IMR-90 (cell line): ENCODE measurements around the gene PDGFD. TPM values are rescaled to one million over a fixed set of nuclear protein-coding genes. Genes with fewer than 3 reads are reported as not detected.

ENCODE experiments used
- ATAC-seq: fragments of 200-7000 bp; cut with Tn5 transposase; 2 replicates; pipeline ENCODE4 v1.9.1; 2020; ENCODE audit warnings: low read depth, mild to moderate bottlenecking, moderate library complexity
- BruUV-seq: library from RNA; stranded (reverse); fragments of 400-500 nt; replicated peaks from 2 replicates; lab custom pipeline; 2021; lab: Mats Ljungman, UMichigan
- CTCF ChIA-PET: fragments of 300-600 bp; formaldehyde crosslinking; extraction: SDS; loops from one replicate; lab custom pipeline; 2021; ENCODE audit warnings: antibody characterized with exemption; lab: Yijun Ruan, JAX
- POLR2A ChIA-PET: fragments of 300-600 bp; sonication (Branson Sonifier 250); formaldehyde crosslinking; loops from one replicate; lab custom pipeline; 2022; ENCODE audit warnings: antibody characterized with exemption; ENCODE audit not compliant: unreplicated experiment; lab: Charles Lee
- DNase-seq: peaks from one replicate; pipeline ENCODE4 v3.0.0; 2013
- H2AFZ ChIP-seq: replicated peaks from 2 replicates; pipeline ENCODE3; 2013; ENCODE audit warnings: low read length, mild to moderate bottlenecking; ENCODE audit not compliant: poor library complexity
- H2AK5ac ChIP-seq: 2 replicates; pipeline ENCODE4 v1.6.1; 2013; ENCODE audit warnings: low read depth, low read length, inconsistent platforms
- H2AK9ac ChIP-seq: replicated peaks from 2 replicates; pipeline ENCODE3; 2013; ENCODE audit warnings: mild to moderate bottlenecking, low read depth, low read length, moderate library complexity; ENCODE audit not compliant: poor library complexity
- H2BK120ac ChIP-seq: 2 replicates; pipeline ENCODE4 v1.6.1; 2013; ENCODE audit warnings: low read depth, low read length, inconsistent platforms
- H2BK15ac ChIP-seq: 3 replicates; pipeline ENCODE4 v1.6.1; 2013; ENCODE audit warnings: low read depth, low read length, inconsistent platforms
- H2BK20ac ChIP-seq: 2 replicates; pipeline ENCODE4 v1.6.1; 2013; ENCODE audit warnings: low read depth, mild to moderate bottlenecking, inconsistent platforms, low read length, moderate library complexity
- H2BK5ac ChIP-seq: 2 replicates; pipeline ENCODE4 v1.6.1; 2013; ENCODE audit warnings: mild to moderate bottlenecking, low read depth, low read length, inconsistent platforms; ENCODE audit not compliant: poor library complexity, severe bottlenecking
- H3K14ac ChIP-seq: replicated peaks from 2 replicates; pipeline ENCODE4 v1.6.1; 2013; ENCODE audit warnings: low read depth, low read length, inconsistent platforms
- H3K18ac ChIP-seq: 2 replicates; pipeline ENCODE4 v1.6.1; 2013; ENCODE audit warnings: low read depth, low read length, control low read depth
- H3K23ac ChIP-seq: 2 replicates; pipeline ENCODE4 v1.6.1; 2013; ENCODE audit warnings: low read depth, low read length, inconsistent platforms
- H3K27ac ChIP-seq: 2 replicates; pipeline ENCODE4 v1.5.1; 2013; ENCODE audit warnings: mild to moderate bottlenecking, control low read depth, low read length; ENCODE audit not compliant: insufficient read depth
- H3K27me3 ChIP-seq: 2 replicates; pipeline ENCODE4 v1.6.1; 2013; ENCODE audit warnings: low read length; ENCODE audit not compliant: control insufficient read depth, insufficient read depth
- H3K36me3 ChIP-seq: 2 replicates; pipeline ENCODE4 v1.6.1; 2013; ENCODE audit warnings: low read length, mixed read lengths; ENCODE audit not compliant: control insufficient read depth, insufficient read depth
- H3K4ac ChIP-seq: 2 replicates; pipeline ENCODE4 v1.6.1; 2013; ENCODE audit warnings: low read depth, low read length, inconsistent platforms
- H3K4me1 ChIP-seq: 2 replicates; pipeline ENCODE4 v1.6.1; 2013; ENCODE audit warnings: low read length, mixed read lengths; ENCODE audit not compliant: control insufficient read depth, insufficient read depth
- H3K4me2 ChIP-seq: 2 replicates; pipeline ENCODE4 v1.6.1; 2013; ENCODE audit warnings: low read depth, mild to moderate bottlenecking, control low read depth, low read length, moderate library complexity
- H3K4me3 ChIP-seq: 2 replicates; pipeline ENCODE4 v1.5.1; 2013; ENCODE audit warnings: low read depth, mild to moderate bottlenecking, control low read depth, low read length, moderate library complexity; ENCODE audit not compliant: insufficient read depth
- H3K56ac ChIP-seq: 2 replicates; pipeline ENCODE4 v1.6.1; 2013; ENCODE audit warnings: low read length, inconsistent platforms; ENCODE audit not compliant: insufficient read depth; ENCODE audit errors: extremely low read depth
- H3K79me1 ChIP-seq, 2 experiments: 2 replicates each; pipeline ENCODE4 v1.6.1; 2013; ENCODE audit warnings: low read length in 2 of 2, inconsistent platforms in 1 of 2, low read depth in 1 of 2
- H3K9ac ChIP-seq: 2 replicates; pipeline ENCODE4 v1.6.1; 2013; ENCODE audit warnings: low read depth, low read length, control low read depth
- H3K9me1 ChIP-seq: 2 replicates; pipeline ENCODE4 v1.6.1; 2013; ENCODE audit warnings: low read length, inconsistent platforms; ENCODE audit not compliant: insufficient read depth
- H3K9me3 ChIP-seq: 2 replicates; pipeline ENCODE4 v1.6.1; 2013; ENCODE audit warnings: low read length; ENCODE audit not compliant: control insufficient read depth, insufficient read depth
- H4K20me1 ChIP-seq: 2 replicates; pipeline ENCODE4 v1.6.1; 2013; ENCODE audit warnings: low read length, inconsistent platforms; ENCODE audit not compliant: insufficient read depth
- H4K5ac ChIP-seq: 2 replicates; pipeline ENCODE4 v1.6.1; 2013; ENCODE audit warnings: mild to moderate bottlenecking, low read depth, low read length, control low read depth
- H4K8ac ChIP-seq, 2 experiments: 2 replicates each; pipeline ENCODE4 v1.6.1; 2013; ENCODE audit warnings: low read depth in 2 of 2, low read length in 2 of 2, control low read depth in 1 of 2, inconsistent platforms in 1 of 2
- H4K91ac ChIP-seq: 2 replicates; pipeline ENCODE4 v1.6.1; 2013; ENCODE audit warnings: low read depth, low read length, inconsistent platforms; ENCODE audit not compliant: insufficient read depth
- CEBPB ChIP-seq: IDR thresholded peaks from 2 replicates; pipeline ENCODE4 v1.6.1; 2012; ENCODE audit warnings: low read depth, low read length, improper control_type of control experiment
- CHD1 ChIP-seq: IDR thresholded peaks from 2 replicates; pipeline ENCODE4 v1.6.1; 2012; ENCODE audit warnings: low read depth, low read length, improper control_type of control experiment
- ELK1 ChIP-seq: fragments of 150-350 bp; IDR thresholded peaks from 2 replicates; pipeline ENCODE4 v1.6.1; 2016; ENCODE audit warnings: low read depth, mild to moderate bottlenecking, low read length, moderate library complexity, borderline replicate concordance
- FOS ChIP-seq: fragments of 150-350 bp; IDR thresholded peaks from 2 replicates; pipeline ENCODE4 v1.6.1; 2016; ENCODE audit warnings: low read depth, low read length
- MAZ ChIP-seq: IDR thresholded peaks from 2 replicates; pipeline ENCODE4 v1.6.1; 2012; ENCODE audit warnings: low read depth, mild to moderate bottlenecking, low read length, improper control_type of control experiment, moderate library complexity, borderline replicate concordance
- MXI1 ChIP-seq: IDR thresholded peaks from 2 replicates; pipeline ENCODE4 v1.6.1; 2012; ENCODE audit warnings: low read depth, mild to moderate bottlenecking, low read length, moderate library complexity, borderline replicate concordance
- RAD21 ChIP-seq: IDR thresholded peaks from 2 replicates; pipeline ENCODE4 v1.6.1; 2012; ENCODE audit warnings: low read length, improper control_type of control experiment
- WGBS, 2 experiments: methylation state at CpG; one replicate each; pipeline versions ENCODE4 v1.1.5 to v1.1.7; 2013; ENCODE audit warnings: missing lambda C conversion rate in 2 of 2; ENCODE audit not compliant: insufficient read length in 1 of 2; ENCODE audit errors: extremely low coverage in 2 of 2; 5-methylcytosine and 5-hydroxymethylcytosine counted together
- dilution Hi-C: fragments of 300-500 bp; cut with HindIII; formaldehyde crosslinking; loops from one replicate; pipeline ENCODE4 v1.14.3; 2018; ENCODE audit warnings: low sequenced_read_pairs; ENCODE audit not compliant: unreplicated experiment
- in situ Hi-C: fragments of 300-500 bp; cut with MboI; formaldehyde crosslinking; loops from 3 replicates; pipeline ENCODE4 v1.14.3; 2019; ENCODE audit warnings: low sequenced_read_pairs, inconsistent platforms, mixed read lengths
- intact Hi-C: fragments of 100-400 bp; cut with micrococcal nuclease; formaldehyde crosslinking; loops from 2 replicates; pipeline ENCODE4 v1.10.0; 2022
- polyA plus RNA-seq, 3 experiments: library from polyadenylated mRNA; depleted of rRNA; stranded (reverse); fragments of >200 nt; gene quantifications; 2 replicates each; pipeline ENCODE4 v1.2.3, GENCODE V29; 2012; ENCODE audit warnings: low replicate concordance in 1 of 3
- total RNA-seq: library from RNA; depleted of rRNA; stranded (reverse); fragments of >200 nt; gene quantifications from 2 replicates; pipeline ENCODE4 v1.2.3, GENCODE V29; 2012

The PDGFD gene
- total and polyA plus RNA-seq, 2 of the 4 experiments (the other 2 are of a cell fraction) = 2.1 to 3.0 TPM

- no peaks in the 10 kb centered on the region for H4K20me1 ChIP-seq
- peak overlapping the region; percentile 74; the same call in 1 of the 2 replicates for H3K18ac ChIP-seq
- H2BK5ac ChIP-seq = peak overlapping the region; percentile 94
- H3K4me1 ChIP-seq = peaks cover 4% of the 10 kb centered on the region
- H2AK9ac ChIP-seq = no peak overlapping the region
- H3K56ac ChIP-seq = no peak overlapping the region
- CTCF ChIA-PET = no interaction called here
- H2BK120ac ChIP-seq = peak overlapping the region; percentile 58
- H2BK20ac ChIP-seq = peak overlapping the region; percentile 50; the same call in 1 of the 2 replicates
- H4K5ac ChIP-seq = peak overlapping the region; percentile 49; the same call in 1 of the 2 replicates
- peaks cover 5% of the 10 kb centered on the region; the same call in 1 of the 2 replicates for H3K9me3 ChIP-seq
- H3K79me1 ChIP-seq = no peaks in the 10 kb centered on the region
- H3K4me3 ChIP-seq = no peak overlapping the region
- no peaks in the 10 kb centered on the region for H3K36me3 ChIP-seq
- H3K9me1 ChIP-seq = no peaks in the 10 kb centered on the region
- ATAC-seq (no peak), DNase-seq (no peak)
- no peak overlapping the region for H3K9ac ChIP-seq
- dilution Hi-C loops = no loop called here
- peak overlapping the region; percentile 85; the same call in 1 of the 3 replicates for H2BK15ac ChIP-seq
- H2AK5ac ChIP-seq = no peak overlapping the region
- in situ Hi-C loops = no loop called here
- H3K27me3 ChIP-seq = no peaks in the 10 kb centered on the region
- no CpG with 5 or more reads among the region's 2 CpGs for WGBS, 2 experiments
- no peak overlapping the region for H3K4ac ChIP-seq
- intact Hi-C loops = no loop called here
- TF ChIP-seq RAD21 (no peak), ELK1 (no peak), CEBPB (no peak), MXI1 (no peak), CHD1 (no peak), FOS (no peak), MAZ (no peak)
- H4K8ac ChIP-seq = peak overlapping the region in 1 of 2 experiments; percentile 87; a peak in 3 of 4 replicates
- 0 out of 2 replicates have a peak overlapping the region, but pooled peaks have one; percentile 88 for H4K91ac ChIP-seq
- POLR2A ChIA-PET = no interaction called here
- H3K14ac ChIP-seq = no peak overlapping the region
- H3K23ac ChIP-seq = no peak overlapping the region
- H3K27ac ChIP-seq = no peak overlapping the region
- no TSS peak for BruUV-seq
- no peak overlapping the region for H3K4me2 ChIP-seq
- H2AFZ ChIP-seq = no peak overlapping the region
Observed at GRCh38 chr11:103960108-103960507, 203.8 kb downstream of the PDGFD start.
